Lower leg skin (tissue), 4 donors: ENCODE data around the gene ASPG. TPM values are rescaled to one million over a fixed set of nuclear protein-coding genes. Genes with fewer than 3 reads are reported as not detected.
A peak's percentile ranks its signal among the peaks of the same experiment; 100 is the strongest.

Source experiments
- DNase-seq, 2 donors: peaks; one replicate each; pipeline ENCODE4 v3.0.0-alpha.2; 2019; ENCODE audit warnings: low spot score in 2 of 2
- H3K4me3 ChIP-seq: fragments of 200-600 bp; sonication (generic); 2 replicates; pipeline ENCODE4 v1.5.1; 2017; ENCODE audit warnings: mild to moderate bottlenecking, low read depth; ENCODE audit not compliant: poor library complexity, severe bottlenecking
- CTCF ChIP-seq, 3 donors: fragments of 450-650 bp; IDR thresholded peaks; one replicate each; pipeline ENCODE4 v1.5.1; 2016; ENCODE audit warnings: antibody characterized with exemption in 3 of 3, mild to moderate bottlenecking in 3 of 3, moderate library complexity in 2 of 3
- POLR2A ChIP-seq, 2 donors: fragments of 450-650 bp; IDR thresholded peaks; one replicate each; pipeline ENCODE4 v1.6.1; 2016 to 2017; ENCODE audit warnings: antibody characterized with exemption in 2 of 2, mild to moderate bottlenecking in 1 of 2, moderate library complexity in 1 of 2
- WGBS, 2 donors: methylation state at CpG; one replicate each; pipeline ENCODE4 v1.1.5; 2018; 5-methylcytosine and 5-hydroxymethylcytosine counted together
- intact Hi-C: fragments of 100-400 bp; cut with DNase I; formaldehyde crosslinking; loops from one replicate; pipeline ENCODE4 v1.15.0; 2023; ENCODE audit warnings: low total_unique reads
- total RNA-seq, 4 donors: library from RNA; depleted of rRNA; stranded (reverse); fragments of >200 nt; gene quantifications; one replicate each; pipeline ENCODE4 v1.1.0, GENCODE V29; 2016

The ASPG gene
- total RNA-seq, 4 donors from 2014 or later = 12.1 to 56.6 (median 25.4) TPM

- no peak overlapping the region for H3K4me3 ChIP-seq
- WGBS, 2 donors = 90% methylated on average over 16 to 19 of the region's 19 CpGs
- peak in 1 of 2 donors; percentile 82 for DNase-seq
- intact Hi-C loops = no loop called here
- no peak for TF ChIP-seq CTCF (IDR thresholded peaks at IDR 0.05)
- no peak for TF ChIP-seq POLR2A (IDR thresholded peaks at IDR 0.05)
Measured at GRCh38 chr14:104107101-104107581, 21.6 kb downstream of the ASPG start.

GRCh38 chr14:104107611-104108569 is 22.4 kb downstream of the ASPG start:
- 45 to 56% methylated on average over 20 to 26 of the region's 32 CpGs for WGBS, 2 donors
- peak in 1 of 2 donors; percentile 81 for DNase-seq
- TF ChIP-seq CTCF (IDR thresholded peaks at IDR 0.05) = no peak
- TF ChIP-seq POLR2A (IDR thresholded peaks at IDR 0.05) = no peak

GRCh38 chr14:104108570-104109541 is 23.4 kb downstream of the ASPG start:
- no peak overlapping the region for H3K4me3 ChIP-seq
- intact Hi-C loops = no loop called here

More at GRCh38 chr14:104107611-104108569, 22.4 kb downstream of the ASPG start:
- intact Hi-C loops = no loop called here
- H3K4me3 ChIP-seq = no peak overlapping the region

DNA sequence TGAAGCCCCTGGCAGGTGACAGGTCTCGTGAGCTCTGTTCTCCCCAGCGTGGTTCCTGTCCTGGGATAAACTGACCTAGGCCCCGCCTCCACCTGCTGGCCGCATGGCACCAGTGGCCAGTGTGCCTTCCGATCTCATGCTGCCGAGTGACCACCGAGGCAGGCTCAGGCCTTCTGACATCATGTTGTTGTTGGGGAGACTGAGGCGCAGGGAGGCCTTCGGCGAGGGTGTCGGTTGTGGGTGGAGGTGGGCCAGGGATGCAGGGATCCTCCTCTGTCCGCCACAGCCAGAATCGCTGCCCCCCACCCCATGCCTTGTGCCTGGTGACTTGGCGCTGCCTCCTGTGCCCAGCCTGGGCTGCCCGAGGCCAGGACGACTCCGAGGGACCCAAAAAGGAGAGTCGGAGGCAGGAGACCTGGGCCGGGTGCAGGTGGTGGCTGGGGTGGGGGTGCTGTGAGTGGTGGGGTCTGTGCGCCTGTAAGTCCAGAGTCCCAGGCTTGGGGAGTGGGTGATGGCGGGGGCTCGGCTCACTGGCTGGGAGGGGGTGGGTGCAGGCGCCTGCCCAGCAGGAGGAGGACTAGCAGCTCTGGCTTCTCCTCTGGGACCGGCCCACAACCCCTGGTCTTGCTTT is 24.3 kb downstream of the ASPG start:
- 83 to 85% methylated on average over 23 to 24 of the region's 24 CpGs for WGBS, 2 donors
- peak in 1 of 2 donors; percentile 81 for DNase-seq
- intact Hi-C loops = no loop called here
- no peak overlapping the region for H3K4me3 ChIP-seq
- TF ChIP-seq POLR2A (IDR thresholded peaks at IDR 0.05) (no peak), CTCF (IDR thresholded peaks at IDR 0.05) (no peak)

More at GRCh38 chr14:104108570-104109541, 23.4 kb downstream of the ASPG start:
- 53 to 60% methylated on average over 14 to 21 of the region's 26 CpGs for WGBS, 2 donors
- DNase-seq = peak in 1 of 2 donors; percentile 85
- TF ChIP-seq CTCF (IDR thresholded peaks at IDR 0.05) (no peak), POLR2A (IDR thresholded peaks at IDR 0.05) (no peak)
